ENCODE measurements around the gene OLFML2B. TPM values are rescaled to one million over a fixed set of nuclear protein-coding genes. Genes with fewer than 3 reads are reported as not detected.

The OLFML2B gene
- total RNA-seq, 1 donor = 0.10 TPM

DNA sequence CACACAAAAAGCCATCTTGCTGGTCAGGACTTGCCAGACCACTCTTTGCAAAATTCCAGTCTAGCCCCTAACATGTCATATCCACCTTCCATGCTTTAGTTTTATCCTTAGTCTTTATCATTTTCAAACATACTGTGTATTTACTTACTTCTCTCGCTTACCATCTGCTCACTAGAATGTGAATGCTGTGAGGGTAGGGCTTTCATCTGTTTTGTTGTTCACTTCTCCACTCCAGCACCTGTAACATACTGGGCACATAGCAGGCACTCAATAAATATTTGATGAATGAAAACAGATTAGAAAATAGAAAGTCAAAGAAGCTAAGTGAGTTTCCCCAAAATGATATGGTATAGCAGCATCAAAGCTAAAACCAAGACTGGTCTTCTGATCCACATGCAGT lies 79.9 kb downstream of the OLFML2B start:
- H3K4me1 ChIP-seq (ENCODE audit: insufficient read depth, low read length) = no peaks in the 10 kb centered on the region
- H3K27me3 ChIP-seq (ENCODE audit: insufficient read depth, low read length) = no peaks in the 10 kb centered on the region
- H3K9me3 ChIP-seq (ENCODE audit: low read depth, low read length) = no peaks in the 10 kb centered on the region
- no peak overlapping the region for H3K4me3 ChIP-seq (ENCODE audit: low read length)

DNA sequence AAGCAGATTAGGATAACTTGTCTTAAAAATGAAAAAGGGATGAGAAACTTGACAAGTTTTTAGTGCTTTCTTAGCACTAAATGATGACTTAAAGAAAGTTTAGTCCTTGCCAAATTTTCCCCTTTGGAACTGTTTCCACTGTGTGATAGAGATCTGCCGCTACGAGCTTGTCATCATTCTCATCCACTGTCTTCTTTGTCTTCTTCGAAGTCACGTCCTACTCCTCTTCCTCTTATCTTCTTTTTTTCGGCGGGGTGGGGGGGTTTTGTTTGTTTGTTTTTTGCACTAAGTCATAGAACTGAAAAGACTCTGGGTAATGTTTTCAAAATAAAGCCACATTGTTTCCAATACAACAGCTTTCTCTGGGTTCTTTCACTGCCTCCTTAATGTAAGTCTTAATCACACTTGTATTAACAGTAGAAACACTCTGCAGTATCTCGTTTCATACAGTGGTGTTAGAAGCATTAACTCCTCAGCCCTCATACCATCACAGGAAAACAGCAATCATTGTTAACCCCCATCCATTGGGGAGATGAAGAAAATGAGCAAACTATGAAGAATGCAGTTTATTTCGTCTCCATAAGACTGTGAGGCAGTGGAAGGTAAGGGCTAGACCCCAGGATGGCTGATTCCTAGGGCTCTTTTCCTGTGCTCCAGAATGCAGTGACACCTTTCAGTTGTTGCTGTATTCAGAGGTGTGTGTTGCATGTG lies 81.8 kb downstream of the OLFML2B start:
- H3K27me3 ChIP-seq (ENCODE audit: insufficient read depth, low read length) = no peaks in the 10 kb centered on the region
- no peaks in the 10 kb centered on the region for H3K4me1 ChIP-seq (ENCODE audit: insufficient read depth, low read length)
- no peak overlapping the region for H3K4me3 ChIP-seq (ENCODE audit: low read length)
- no peaks in the 10 kb centered on the region for H3K9me3 ChIP-seq (ENCODE audit: low read depth, low read length)

DNA sequence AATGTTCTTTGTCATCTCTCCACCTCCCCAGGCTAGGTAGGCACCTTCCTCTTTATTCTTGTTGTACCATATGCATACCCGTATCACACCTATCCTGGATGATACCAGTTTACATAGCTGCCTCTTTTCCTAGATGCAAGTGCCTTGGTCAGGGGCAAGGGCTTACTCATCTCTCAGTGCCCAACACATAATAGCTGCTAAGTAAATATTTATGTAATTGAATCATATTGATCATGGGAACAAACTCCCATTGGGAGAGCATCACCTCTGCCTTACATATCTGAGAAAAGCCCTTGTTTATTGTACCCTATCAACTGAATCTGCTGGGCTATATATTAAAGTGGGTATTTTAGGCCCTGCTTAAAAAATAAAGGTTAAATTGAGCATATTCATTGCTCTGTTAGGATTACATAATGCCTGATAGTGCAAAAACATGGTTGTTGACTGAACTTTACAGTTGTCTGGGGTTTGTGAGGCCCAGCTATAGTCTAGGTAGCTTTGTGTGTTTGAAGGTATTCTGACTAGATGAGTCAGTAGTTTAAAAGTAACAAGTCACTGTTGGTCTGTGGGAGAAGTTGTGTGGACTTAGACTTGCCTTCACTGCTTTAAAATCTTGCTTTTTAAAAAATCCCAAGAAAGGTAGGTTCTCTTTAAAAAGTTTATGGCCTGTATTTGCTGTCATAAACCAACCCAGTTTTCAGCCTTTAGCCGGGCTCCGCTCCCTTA lies 82.6 kb downstream of the OLFML2B start:
- H3K4me1 ChIP-seq (ENCODE audit: insufficient read depth, low read length) = no peaks in the 10 kb centered on the region
- no peaks in the 10 kb centered on the region for H3K27me3 ChIP-seq (ENCODE audit: insufficient read depth, low read length)
- no peak overlapping the region for H3K4me3 ChIP-seq (ENCODE audit: low read length)
- H3K9me3 ChIP-seq (ENCODE audit: low read depth, low read length) = no peaks in the 10 kb centered on the region

DNA sequence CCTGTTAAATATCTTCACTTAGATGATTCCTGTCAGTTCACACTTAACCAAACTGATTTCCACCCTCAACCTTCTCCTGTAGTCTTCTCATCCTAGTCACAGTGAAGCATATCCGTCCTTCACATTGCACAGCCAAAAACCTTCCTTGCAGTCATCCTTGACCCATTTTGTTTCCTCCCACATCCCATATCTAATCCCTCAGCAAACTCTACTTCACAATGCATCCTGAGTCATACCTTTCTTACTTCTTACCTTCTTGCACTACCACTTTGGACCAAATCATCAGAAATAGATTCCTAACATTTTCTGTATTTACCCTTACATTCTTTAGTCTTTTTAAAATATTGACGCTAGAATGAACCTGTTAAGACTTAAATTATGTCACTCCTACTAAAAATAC lies 86.9 kb downstream of the OLFML2B start:
- H3K27me3 ChIP-seq (ENCODE audit: insufficient read depth, low read length) = no peaks in the 10 kb centered on the region
- no peak overlapping the region for H3K4me3 ChIP-seq (ENCODE audit: low read length)
- H3K4me1 ChIP-seq (ENCODE audit: insufficient read depth, low read length) = peaks cover 15% of the 10 kb centered on the region
- H3K9me3 ChIP-seq (ENCODE audit: low read depth, low read length) = no peaks in the 10 kb centered on the region

DNA sequence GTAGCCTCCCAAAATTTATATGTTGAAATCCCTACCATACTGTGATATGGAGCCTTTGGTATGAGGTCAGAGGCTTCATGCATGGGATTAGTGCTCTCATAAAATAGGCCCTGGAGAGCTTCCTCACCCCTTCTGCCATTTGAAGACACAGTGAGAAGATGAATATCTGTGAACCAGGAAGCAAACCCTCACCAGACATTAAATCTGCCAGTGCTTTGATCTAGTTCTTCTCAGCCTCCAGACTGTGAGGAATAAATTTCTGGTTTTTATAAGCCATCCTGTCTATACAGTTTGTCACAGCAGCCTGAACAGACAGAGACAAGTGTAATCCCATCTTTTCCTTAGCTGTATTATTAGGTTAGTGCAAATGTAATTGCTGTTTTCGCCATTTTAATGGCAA lies 88.4 kb downstream of the OLFML2B start:
- peaks cover 15% of the 10 kb centered on the region for H3K4me1 ChIP-seq (ENCODE audit: insufficient read depth, low read length)
- no peak overlapping the region for H3K4me3 ChIP-seq (ENCODE audit: low read length)
- no peaks in the 10 kb centered on the region for H3K27me3 ChIP-seq (ENCODE audit: insufficient read depth, low read length)
- no peaks in the 10 kb centered on the region for H3K9me3 ChIP-seq (ENCODE audit: low read depth, low read length)

DNA sequence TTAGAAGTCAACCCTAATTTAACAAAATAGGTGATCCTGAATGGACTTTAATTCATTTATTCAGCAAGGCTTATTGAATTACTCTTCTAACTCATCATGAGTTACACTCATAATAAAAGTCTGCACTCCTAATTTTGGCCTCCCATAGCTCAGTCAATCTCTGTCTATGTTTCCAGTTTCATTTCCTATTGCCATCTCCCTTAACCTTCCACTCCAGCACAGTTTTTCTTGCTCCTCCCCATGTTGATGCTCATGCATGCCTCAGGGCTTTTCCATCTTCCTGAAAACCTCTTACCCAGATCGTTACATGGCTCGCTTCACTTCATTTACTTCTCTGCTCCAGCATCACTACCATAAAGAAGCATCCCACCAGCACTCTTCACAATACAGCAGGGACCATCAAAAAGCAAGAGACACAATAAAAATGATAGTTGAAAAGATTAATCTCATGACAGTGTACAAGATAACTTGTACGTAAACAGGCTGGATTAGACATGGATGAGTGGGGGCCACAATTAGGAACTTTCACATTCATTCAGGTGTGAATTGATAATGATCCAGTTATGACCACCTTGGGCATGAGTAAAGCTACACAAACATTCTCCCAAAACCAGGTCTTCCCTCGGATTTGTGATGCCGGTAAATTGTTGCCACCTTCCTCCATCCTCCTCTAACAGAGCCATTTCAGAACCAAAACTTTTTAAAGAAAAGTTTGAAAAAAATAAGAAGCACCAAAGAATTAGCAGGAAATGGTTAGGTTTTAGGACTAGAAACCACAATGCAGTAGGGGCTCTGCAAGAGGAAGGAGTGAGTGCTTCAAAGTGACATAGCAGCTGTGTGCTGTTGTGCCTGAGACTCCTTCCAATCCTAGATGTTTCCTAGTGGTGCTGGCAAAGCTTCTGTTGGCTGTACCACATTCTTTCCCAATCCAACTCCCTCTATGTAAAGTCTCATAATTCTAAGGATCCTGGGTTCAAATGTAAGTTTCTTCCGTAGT lies 89.8 kb downstream of the OLFML2B start:
- Histone ChIP-seq H3K4me3 (ENCODE audit: low read length) (no peak overlapping the region), H3K27me3 (ENCODE audit: insufficient read depth, low read length) (no peaks in the 10 kb centered on the region), H3K4me1 (ENCODE audit: insufficient read depth, low read length) (peaks cover 15% of the 10 kb centered on the region), H3K9me3 (ENCODE audit: low read depth, low read length) (no peaks in the 10 kb centered on the region)

Other genes starting within 250 kb of the OLFML2B start
- gene NOS1AP, start 45.8 kb upstream of the OLFML2B start, total RNA-seq = under 0.01 TPM